ENCODE results near the gene BCR.

The BCR gene

DNA sequence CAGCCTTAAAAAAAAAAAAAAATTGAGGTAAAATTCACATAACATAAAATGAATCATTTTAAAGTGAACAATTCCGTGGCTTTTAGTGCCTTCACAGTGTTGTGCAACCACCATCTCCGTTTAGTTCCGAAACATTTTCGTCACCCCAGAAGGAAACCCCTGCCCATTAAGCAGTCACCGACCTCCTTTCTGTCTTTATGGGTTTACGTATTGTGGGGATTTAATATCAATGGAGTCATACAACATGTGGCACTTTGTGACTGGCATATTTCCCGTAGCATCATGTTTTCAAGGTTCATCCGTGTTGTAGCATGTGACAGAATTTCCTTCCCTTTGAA lies 65.5 kb downstream of the BCR start:
- DNase-seq = no peak

GRCh38 chr22:23246982-23247766 lies 66.9 kb downstream of the BCR start:
- no peak for DNase-seq

GRCh38 chr22:23248583-23248982 lies 68.3 kb downstream of the BCR start:
- DNase-seq = peak; percentile 23

DNA sequence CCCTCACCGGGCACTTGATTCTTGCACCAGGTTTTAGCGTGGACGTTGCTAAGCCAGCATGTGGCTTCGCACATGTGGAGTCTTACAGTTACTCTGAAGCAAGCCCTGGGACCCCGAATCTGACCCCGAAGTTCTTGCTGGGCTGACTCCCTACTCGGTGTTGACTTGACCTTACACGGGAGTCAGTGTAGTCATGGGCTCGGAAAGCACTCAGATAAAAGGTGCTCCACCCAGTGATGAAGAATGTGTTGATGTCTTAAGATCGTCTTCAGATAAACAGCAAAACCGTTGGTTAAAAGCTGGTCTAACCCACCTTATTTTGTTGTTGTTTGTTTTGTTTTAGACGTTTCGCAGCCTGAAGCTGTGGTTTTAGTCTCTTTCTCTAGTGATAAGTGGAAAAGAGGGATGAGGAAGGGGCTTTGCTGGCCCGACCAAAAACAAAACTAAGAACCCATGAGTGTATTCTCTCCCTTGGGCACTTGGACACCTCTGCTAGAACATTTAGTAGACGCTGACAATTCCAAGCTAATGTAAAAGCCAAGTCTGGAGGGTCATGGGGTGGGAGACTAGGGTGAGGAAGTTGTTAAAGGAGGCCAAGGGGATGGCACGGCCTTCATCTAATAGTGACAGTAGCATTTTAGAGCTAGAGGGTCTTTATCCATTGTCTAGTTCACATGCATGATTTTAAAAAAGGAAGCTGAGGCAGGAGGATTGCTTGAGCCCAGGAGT lies 69.9 kb downstream of the BCR start:
- DNase-seq = no peak

- DNase-seq = no peak
Measured at GRCh38 chr22:23250785-23251363, 70.6 kb downstream of the BCR start.

DNA sequence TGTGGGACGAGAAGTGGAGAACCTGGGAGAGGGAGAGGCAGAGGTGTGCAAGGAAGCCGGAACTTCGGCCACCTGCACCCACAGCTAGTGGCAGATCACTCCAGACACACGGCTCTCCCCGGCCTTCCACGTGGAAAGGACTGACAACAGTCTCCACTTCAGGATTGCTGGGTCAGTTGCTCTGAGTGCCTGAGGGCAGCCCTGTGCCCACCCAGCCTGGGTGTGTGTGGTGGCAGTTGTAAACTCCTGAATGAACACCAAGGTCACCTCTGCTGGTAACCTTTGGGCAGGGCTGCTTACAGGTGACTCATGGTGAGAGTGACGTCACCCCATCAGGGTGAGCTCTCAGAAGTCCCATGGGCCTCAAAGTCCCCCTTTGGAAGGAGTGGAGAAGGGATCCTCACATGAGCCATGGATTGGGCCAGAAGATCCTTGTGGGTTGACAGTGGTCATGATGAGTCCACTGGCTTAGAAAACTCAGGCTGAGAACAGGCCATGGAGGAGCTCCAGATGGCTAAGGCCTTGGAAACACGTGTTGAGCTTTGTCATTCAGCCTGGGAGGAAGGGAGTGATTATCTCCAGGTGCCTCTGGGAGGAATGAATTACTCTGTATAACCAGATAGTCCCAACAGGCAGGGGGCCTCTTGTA lies 71.3 kb downstream of the BCR start:
- DNase-seq = no peak

DNA sequence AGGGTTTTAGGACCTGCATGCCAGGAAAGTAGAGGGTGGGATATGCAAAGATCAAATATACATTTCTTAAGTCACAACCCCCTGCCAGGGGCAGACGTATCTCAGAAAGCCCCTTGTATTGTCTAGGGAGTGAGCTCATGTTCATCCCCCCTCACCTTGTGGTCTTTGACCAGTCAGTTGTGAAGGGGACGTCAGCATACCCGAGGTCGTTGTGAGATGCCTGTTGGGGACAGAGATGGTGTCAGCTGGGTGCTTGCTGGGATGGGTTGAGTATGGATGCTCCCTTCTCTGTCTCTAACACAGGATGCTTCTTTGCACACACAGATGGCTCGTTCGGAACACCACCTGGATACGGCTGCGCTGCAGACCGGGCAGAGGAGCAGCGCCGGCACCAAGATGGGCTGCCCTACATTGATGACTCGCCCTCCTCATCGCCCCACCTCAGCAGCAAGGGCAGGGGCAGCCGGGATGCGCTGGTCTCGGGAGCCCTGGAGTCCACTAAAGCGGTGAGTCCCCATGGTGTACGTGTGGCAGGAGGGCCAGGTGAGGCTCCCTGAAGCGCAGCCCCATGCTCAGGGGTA lies 73.3 kb downstream of the BCR start:
- DNase-seq = no peak

DNA sequence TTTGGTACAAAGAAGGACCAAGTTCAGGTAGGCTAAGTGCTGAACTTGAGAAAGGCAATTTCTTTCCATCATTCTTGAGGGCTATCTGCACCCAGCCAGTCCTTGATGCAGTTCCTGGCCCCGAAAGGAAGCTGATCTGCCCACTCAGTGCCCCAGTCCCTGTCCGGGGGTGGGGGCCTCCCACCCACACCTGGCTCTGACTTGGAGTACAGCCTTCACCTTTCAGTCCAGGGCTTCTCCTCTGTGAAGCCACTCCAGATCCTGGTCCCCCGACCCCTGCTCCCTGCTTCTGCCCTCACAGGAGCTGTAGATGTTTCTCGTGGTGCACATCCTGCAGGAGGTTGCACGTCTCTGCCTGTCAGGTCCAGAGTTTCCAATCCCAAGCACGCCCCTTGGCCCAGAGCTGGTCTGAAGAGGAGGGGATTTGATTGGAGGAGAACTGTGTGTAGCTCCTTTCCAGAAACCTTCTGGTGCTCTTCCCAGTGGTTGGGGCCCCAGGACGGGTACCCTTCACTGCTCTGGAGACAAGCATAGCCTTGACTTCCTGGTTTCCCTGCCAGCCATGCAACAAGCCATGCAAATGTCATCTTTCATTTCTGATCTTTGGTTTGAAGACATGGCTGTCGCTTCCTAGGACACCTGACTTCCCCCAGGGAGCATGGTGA lies 75.3 kb downstream of the BCR start:
- no peak for DNase-seq

DNA sequence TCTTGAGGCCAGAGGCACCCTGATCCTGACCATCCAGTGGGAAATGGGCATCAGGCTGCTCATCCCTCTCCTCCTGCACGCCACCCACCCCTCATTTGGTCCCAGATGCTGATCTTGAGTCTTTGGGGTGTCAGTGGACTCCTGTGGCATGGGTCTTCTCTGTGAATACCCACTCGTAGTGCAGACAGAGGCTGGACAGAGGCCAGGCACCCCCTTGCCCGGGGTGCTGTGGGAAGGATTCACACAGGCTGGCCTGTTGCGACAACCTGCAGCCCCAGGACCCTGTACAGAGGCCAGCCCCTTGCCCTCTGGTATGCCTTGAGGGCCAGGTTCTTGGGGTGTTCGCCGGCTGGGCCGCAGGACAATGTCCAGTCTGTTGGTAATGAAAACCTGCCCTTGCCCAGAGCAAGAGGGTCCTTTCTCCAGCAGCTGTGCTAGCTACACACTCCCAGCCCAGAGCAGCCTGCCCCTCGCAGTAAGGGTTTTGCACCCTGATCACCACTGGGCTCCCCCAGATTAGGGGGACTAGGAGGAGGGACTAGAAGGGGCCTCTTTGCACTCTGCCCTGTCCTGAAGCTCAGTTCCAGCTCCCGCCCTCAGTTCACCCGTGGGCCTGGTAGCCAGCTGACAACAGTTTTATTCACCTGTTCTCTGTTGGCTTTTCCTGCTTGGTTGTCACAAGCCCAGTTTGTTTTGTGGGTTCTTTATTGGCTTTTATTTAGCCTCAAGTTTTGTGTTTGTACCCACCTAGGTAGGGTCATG lies 76.0 kb downstream of the BCR start:
- no peak for DNase-seq

DNA sequence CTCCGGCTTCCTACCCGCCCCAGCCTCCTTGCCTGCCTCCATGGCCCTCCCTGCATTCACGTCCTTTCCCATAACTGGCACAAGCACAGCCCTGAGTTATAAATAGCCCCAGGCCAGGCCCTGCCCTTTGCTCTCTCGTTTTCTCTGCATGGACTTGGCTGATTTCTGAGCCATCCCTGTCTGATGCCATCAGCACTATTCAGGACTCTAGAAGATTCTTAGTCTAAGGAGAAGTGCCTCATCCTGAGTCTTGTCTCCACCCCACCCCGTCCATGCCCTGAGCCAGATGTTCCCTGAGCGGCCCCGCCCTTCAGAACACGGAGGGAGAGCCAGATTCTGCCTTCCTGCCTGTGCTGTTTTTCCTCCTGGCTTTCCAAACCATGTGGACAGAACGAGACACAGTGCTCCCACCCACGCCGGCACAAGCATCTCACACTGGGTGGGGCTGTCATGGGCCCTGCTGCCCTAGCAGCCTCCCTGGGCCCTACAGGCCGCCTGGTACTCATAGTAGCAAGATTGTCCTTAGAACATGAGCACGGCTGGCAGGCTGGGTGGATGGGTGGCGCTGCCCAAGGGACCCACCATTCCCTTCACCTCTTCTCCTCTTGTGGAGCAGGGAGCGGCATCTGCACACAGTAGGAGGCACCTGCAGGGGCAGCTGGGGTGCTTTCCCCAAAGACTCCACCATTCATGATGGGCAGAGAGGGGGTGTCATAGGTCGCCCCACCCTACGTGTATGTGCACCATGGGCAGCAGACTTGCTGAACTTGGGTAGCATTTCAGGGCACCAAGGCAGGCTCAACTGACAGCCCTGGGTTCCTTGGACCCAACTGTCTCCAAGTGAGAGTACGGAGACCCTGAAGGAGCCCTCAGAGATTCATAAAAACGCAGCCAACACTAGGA lies 76.9 kb downstream of the BCR start:
- peak; percentile 13 for DNase-seq

GRCh38 chr22:23257889-23258825 lies 77.8 kb downstream of the BCR start:
- no peak for DNase-seq

DNA sequence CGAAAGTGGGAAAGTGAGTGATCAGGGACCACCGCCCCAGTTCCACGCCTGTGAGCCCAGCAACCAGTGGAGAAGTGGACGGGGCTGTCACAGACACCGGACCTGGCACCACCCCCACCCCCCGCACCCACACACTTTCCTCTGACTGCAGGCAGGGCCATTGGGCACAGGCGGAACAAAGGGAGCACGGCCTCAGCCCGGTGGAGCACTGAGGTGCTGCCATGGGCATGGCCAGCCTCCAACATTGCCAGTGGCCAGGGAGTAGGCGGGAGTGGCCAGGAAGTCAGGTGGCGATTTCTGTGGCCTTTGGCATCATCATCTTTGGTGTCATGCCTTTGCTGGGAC lies 78.5 kb downstream of the BCR start:
- no peak for DNase-seq

- no peak for DNase-seq
Measured at GRCh38 chr22:23259916-23260644, 79.8 kb downstream of the BCR start.

DNA sequence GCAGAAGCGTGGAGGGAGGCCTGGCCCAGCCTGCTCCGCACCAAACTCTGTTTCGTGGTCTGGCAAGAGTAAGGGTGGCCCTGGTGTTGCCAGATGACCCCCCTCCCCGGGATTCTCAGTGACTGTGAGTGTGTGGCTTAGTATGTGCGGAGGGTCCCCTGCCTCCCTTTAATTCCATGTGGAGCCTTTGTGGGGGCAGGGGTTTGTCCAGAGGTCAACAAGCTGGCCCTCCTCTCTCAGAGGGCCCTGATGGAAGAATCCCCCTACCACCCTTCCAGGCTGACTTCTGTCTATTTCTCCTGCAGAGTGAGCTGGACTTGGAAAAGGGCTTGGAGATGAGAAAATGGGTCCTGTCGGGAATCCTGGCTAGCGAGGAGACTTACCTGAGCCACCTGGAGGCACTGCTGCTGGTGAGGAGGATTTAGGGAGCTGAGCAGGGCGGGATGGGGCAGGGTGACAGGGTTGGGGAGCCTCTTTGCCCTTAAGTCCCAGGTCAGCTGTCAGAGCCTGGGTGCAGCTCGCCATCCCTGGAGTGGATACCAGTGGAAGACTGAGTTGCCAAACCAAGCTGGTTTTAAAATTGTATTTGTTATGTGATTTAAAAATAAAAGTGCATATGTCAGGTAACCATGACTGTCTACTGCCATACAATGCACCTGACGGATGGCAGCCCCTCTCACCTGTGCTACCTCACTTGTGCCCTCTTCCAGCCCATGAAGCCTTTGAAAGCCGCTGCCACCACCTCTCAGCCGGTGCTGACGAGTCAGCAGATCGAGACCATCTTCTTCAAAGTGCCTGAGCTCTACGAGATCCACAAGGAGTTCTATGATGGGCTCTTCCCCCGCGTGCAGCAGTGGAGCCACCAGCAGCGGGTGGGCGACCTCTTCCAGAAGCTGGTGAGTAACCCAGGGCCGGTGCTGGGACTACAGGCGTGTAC lies 80.6 kb downstream of the BCR start:
- DNase-seq = no peak

DNA sequence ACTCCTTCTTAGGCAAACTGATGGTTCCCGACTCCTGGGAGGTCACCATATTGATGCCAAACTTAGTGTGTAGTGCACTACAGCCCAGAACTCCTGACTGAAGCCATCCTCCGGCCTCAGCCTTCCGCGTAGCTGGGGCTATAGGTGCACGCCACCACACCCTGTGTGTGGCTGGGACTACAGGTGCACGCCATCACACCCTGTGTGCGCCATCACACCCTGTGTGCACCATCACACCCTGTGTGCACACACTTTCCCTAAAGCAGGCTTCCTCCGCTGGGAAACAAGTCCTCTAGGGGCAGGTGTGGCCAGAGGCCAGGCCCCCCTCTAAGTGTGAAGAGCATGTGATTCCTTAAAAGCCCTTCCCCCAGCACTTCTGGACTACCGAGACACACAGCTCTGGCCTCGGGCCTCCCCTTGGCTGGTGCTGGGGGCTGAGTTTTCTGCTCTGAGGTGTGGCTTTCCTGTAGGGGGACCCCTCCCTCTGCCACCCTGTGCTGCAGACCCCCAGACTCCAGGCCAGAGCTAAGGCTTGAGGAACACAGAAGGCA lies 81.7 kb downstream of the BCR start:
- no peak for DNase-seq

- no peak for DNase-seq
Measured at GRCh38 chr22:23262518-23263332, 82.4 kb downstream of the BCR start.

Measured in fibroblast of skin of back (primary cell).